T-helper 22 cell (primary cell): ENCODE measurements around the gene C2orf72.
"Not testable (repeated sequence)": the region's sequence is repeated elsewhere in the genome, so short reads cannot be mapped to it uniquely, and the experiment has no call there.

Experiments
- DNase-seq: peaks from one replicate; pipeline ENCODE4 v3.0.0-alpha.2; 2020; ENCODE audit warnings: low read depth

Gene C2orf72

DNA sequence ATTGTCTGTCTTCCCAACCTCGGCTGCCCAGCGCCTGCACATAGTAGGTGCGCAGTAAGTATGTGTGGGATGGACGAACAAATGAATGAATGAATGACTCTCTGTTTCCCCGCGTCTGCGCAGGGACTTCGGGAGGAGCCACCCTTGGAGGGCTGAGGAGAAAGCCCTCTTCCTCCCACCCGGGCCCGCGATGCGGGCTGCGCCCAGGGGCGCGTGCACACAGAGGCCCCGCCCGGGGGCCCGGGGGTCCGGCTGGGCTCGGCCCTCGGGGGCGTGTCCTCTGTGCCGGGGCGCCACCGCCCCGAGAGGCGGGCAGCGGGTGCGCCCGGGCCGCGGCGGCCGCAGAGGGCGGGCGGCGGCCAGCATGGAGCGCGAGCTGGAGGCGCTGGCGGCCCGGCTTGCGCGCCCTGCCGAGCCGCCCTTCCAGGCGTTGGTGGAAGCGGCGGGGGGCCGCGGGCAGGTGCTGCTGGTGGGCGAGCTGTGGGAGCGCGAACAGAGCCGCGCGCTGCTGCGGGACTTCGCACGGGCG is at the start of gene C2orf72:
Gene C2orf72, plus strand, starts transcription at position 322 of the 529 bp plus-strand sequence. Its CDS starts 43 bp downstream, at position 365.
- DNase-seq = no peak

DNA sequence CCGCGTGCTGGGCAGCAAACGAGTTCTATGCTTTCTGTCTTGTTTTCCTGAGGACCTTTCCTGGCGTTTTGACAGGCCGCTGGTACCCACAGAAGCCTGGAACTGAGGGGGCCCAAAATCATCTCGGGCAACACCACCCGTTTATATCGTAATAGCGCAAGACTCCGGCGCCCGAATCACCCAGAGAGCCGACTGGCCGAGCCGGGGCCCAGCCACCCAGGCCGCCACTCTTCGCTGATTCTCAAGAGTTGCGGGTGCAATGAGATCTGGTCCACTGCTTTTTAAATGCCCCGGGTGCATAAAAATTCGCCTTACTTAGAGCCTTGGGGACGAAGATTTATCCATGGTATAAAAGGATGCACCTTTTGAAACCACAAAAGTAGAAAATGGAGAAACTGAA is 47.6 kb upstream of the C2orf72 start:
- no peak for DNase-seq

DNA sequence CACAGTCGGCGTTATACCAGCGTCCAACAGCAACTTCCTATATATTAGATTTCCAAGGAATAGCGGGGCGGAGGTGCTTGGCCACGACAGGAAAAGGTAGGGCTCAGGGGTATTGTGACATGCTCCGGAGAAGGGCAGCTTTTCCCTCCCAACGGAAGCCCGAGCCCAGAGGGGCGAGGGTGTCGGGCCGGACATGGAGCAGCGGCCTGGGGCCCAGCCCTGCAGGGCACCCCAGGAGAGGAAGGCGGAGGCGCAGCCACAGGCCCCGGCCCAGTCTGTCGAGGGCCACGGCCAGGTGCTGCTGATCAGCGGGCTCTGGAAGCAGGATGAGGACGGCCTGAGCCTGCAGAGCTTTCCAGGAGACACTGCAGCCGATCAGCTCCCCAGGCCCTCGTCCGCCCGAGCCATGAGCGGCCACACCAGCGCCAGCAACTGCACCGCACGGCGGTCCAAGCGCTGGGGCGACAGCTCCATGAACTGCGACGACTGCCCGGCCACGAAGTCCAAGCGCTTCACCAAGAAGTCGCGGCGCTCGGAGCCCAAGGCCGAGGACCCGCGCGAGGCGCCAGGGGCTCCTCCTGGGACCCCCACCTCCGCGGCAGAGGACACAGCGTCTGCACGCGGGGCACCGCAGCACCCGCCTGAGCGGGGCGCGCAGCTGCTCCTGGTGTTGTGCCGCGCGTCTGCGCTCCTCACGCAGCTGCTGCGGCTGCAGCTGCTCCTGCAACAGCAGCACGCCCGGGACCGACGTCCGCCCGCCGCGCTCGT is 47.0 kb upstream of the C2orf72 start:
- no peak for DNase-seq

DNA sequence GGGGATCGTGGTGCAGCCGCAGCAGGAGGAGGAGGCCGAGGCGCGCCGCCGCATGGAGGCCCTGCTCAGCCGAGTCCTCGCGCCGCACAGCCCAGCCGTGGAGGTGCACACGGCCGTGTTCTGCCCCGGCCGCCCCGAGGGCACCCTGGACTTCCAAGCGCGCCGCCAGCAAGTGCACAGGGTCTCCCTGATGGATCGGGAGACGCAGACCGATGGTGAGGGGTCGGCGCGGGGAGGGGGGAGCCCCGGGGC is 46.5 kb upstream of the C2orf72 start:
- DNase-seq = no peak

DNA sequence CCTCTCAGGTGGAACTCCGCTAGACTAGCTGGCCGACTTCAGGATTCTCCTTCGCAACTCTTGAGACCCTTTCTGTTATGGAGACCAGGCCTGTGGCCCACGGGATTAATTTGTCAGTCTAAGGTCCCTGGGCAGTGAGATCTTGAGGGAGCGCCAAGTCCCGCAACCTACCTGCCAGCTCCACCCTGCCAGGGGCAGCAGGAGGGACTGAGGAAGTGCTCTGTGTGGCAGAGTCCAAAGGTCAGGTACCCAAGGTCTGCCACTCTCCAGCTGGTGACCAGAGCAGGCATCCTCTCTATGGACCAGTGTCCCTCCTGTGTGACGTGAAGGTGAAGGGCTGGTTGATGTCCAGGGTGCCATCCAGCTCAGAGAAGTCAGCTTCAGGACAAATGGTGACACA is 45.7 kb upstream of the C2orf72 start:
- DNase-seq = no peak

DNA sequence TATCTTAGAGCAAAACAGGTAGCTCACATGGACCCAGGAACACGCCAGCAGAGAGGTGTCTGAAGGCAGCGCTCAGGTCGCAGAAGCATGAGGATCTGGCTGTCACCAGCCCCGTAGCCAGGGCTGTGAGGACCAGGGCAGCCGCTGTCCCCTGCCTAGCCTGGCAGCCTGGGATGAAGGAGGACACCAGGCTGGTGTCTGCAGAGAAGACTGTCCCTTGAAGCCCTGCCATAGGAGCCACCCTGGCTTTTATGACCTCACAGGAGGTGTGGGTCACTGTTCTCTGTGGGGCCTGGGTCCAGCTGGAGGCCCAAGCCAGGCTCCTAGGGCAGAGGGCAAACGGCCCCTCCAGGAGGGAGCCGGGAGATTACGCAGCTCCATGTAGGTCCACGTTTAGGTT is 41.5 kb upstream of the C2orf72 start, which contains the start of gene SPATA3:
Gene SPATA3, plus strand, starts transcription at position 301 of the 400 bp plus-strand sequence. CDS start 113 bp downstream, outside the sequence.
- DNase-seq = no peak

DNA sequence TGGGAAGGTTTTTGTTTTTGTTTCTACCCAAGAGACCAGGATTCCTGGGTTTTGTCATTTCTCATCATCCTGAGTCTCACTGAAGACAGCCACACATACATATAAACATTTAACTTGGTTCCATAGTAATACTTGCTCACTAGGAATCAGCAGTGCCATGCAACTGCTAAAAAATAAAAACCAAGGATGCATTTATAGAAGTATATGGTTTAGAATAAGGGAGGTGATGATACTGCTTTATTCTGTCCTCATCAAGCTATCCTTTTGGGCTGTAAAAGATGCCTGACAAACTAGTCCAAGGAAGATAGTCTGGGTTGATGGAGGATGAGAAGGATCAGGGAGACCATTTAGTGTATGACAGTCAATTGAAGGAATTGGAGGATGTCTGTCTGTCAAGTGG is 40.7 kb upstream of the C2orf72 start:
- DNase-seq = no peak

DNA sequence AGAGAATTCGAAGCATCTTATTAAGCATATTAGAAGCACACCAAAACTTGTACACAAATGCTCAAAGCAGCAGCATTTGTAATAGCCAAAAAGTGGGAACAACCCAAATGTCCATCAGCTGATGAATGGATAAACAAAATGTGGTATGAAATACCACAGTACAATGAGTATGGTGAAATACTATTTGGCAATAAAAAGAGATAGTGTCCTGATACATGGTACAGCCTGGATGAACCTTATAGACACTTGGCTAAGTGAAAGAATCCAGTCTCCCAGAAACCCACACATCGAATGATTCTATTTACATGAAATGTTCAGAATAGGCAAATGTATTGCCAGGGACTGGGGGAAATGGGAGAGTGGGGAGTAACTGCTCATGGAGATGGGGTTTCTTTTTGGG is 38.4 kb upstream of the C2orf72 start:
- DNase-seq = no peak

DNA sequence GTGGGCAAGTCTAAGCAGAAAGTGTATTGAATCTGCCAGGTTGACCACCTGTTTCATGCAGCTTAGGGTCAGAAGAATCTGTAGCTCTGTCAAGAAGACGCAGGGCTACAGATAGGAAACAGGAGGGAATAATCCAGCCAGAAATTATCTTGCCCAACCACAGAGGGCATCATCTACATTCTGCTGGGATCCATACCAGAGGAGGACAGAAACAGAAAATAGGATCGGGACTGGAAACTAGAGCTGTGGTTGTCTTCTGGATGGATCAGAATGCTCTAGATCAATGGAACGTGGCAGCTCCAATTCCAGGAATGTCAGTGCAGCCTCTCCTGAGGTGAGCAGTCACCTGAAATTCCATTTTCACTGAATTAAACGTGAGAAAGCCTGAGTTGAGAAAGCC is 37.8 kb upstream of the C2orf72 start:
- no peak for DNase-seq

DNA sequence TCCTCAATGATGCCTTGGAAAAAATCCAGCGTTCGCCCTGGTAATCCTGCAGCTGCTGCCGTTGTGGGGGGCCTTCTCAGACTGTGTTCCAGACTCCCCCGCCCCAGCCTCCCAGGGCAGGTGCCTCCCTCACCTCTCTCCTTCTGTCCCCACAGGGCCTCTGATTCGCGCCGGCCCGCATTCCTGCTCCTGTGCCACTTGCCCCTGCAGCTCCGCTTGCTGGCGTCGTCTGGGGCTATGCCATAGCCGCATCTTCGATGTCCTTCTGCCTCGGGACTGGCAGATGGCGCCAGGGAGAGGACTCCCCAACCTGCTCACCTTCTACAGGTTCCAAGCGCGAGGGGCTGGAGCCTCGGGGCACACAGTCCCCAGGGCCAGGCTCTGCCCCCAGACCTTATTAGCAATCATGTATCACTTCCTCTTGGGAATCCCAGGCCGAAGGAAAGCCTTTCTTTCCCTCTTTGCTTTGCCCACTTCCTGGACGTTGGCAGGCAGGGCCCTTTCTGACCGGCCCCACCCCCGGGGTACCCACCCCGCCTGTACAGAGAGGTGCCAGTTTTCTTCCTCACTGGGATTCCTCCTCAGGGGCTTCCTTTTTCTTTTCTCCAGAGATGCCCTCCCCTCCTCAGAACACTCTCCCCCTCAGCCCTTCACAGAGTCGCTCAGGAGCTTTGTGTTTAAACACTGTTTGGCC is 37.0 kb upstream of the C2orf72 start:
- DNase-seq = no peak

DNA sequence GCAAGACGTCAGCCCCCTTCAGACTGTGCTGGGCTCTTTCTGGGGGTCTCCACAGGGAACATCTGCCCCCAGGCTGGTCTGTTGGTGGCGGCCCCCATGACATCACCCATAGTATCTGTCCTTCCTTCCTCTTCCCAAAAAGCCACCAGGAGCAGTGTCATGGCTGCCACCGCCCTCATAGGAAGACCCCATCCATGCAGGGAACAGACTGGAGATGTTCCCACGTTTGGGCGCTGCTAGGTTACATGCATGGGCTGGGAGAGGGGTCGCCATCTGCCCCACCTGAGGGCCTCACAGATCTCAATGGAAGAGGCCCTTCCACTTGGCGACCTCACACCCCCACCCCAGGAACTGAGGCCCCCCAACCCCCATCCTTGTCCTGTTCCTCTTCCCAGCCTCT is 36.3 kb upstream of the C2orf72 start:
- DNase-seq = no peak

DNA sequence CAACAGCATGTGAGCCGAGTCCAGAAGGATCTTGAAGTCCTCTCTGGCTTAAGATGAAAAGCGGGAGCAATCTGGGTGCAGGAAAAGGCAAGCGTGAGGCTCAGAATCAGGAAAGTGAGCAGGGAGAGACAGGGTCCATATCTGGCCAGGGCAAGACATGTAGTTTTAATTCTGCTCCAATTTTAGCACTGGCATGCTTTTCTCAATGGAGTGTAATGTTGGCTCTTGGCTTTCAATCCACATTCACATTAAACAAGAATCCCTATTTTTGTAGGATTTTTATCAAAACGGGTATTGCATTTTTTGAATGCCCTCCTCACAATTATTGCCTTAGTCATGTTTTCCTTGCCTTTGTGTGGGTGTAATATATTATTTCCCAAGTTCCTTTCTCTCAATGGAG is 35.4 kb upstream of the C2orf72 start:
- DNase-seq = no peak

DNA sequence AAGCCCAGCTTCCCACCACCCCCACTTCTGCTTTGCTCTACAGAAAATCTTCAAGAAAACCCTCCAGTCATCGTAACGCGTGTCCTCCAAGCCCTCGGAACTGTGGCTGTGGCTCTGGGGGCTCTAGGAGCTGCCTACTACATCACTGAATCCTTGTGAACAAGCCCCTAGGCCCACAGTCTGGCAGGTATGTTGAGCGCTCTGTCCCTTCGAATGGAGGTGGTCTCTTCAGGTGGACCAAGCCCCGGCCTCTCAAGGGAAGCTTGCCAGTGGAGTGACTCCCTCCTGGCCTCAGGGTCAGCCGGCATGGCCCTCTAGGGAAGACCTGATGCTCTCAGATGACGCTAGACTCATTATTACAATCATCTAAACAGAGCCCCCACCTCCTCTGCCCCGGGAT is 34.7 kb upstream of the C2orf72 start:
- DNase-seq = no peak

DNA sequence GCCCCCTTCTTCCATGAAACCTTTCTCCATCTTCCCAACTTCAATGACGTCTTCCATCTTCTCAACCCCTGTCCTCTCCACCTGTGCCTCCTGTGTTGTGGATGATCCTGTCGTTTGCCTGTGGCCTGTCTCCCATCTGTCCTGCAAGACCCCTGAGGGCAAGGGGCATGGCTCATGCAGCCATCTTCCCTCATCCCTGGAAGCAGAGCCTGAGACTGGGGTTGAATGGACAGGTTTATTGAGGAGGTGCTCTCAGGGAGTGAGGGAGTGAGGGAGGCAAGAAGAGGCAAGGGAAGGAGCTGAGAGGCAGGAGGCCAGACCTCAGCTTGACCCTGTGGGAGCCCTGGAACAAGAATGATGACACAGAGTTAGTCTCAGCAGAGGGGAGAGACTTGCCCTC is 34.1 kb upstream of the C2orf72 start:
- no peak for DNase-seq

DNA sequence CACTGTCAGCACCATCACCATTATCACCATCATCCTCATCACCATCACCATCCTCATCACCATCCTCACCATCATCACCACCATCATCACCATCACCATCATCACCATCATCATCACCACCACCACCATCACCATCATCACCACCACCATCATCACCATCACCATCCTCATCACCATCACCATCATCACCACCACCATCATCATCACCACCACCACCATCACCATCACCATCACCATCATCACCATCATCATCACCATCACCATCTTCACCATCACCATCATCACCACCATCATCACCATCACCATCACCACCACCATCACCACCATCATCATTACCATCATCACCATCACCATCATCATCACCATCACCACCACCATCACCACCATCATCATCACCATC is 32.4 kb upstream of the C2orf72 start:
- not testable (repeated sequence) for DNase-seq

DNA sequence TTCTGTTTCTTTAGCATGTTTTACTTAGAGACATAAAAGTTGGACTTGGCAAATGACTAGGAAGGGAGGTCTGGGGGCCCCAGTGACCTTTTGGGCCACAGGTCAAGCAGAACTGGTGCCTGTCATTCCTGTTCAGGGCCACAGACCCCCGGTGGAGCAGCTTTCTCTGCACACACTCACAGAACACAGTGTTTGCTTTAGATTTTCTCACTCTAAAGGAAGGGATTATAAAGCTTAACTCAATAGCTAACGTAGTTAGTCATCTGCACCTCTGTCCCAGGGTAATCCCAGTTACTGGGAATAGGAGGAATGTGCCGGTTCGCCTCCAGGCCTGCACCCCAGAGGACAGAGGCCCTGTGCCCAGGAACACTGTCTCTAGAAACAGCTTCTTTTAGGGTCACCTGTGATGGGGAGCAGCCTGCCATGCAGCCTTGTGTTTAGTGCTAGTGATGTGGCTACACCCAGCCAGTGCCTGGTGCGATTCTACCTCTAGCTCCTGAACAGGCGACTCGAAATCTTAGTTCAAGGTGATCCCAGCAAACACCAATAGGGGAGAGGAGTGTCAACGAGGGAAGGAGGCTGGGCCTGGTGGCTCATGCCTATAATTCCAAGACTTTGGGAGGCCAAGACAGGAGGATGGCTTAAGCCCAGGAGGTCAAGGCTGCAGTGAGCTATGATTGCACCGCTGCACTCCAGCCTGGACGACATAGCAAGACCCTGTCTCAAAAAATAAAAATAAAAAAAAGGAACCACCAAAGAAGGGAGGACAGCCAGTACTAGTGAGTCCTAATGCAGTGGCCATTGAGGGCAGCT is 29.8 kb upstream of the C2orf72 start:
- no peak for DNase-seq

DNA sequence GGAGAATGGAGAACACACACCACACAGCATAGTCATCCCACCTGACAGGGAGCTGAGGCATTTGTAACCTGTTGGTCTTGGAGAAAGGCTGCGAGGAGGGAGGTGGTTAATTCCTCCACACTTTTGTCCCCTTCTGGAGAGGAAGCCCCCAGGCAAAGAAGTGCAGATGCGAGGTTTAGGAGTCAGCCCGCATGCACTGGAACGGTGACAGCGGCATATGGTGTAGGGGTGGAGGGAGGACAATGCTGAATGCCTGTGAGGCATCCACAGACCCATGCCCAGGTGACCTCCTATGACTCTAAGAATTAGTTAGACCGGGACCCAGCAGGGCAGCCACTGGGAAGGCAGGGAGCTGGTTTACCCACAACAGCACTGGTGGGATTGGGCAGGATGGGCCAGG is 29.2 kb upstream of the C2orf72 start:
- DNase-seq = no peak

DNA sequence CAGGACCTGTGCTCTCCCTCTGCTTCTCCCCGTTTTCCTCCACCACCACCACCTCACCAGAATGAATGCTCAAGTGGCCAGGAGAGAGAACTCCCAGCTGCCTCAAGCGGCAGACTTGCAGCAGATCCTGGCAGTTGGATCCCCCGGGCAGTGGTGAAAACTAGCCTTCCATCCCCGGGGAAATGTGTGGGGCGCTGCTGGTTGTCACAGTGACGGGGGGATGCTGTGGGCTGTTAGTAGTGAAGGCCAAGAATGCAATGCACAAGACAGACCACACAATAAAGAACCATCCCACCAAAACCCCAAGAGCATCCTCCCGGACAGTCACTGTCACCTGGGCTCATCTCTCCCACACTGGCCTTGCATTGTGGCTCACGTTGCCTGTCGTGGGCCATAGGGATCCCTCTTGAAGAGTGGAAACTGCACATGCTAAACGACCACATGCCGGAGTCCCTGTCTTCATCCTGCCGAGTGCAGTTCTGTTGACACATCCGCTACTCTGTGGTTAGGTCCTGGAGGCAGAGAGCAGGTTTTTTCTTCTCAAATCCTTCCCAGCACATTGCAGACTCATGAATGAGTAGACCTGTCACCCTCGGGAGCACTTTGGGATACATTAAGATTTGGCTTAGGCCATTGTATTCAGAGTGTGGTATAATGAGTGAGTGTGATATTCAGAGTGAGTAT is 27.9 kb upstream of the C2orf72 start:
- no peak for DNase-seq

DNA sequence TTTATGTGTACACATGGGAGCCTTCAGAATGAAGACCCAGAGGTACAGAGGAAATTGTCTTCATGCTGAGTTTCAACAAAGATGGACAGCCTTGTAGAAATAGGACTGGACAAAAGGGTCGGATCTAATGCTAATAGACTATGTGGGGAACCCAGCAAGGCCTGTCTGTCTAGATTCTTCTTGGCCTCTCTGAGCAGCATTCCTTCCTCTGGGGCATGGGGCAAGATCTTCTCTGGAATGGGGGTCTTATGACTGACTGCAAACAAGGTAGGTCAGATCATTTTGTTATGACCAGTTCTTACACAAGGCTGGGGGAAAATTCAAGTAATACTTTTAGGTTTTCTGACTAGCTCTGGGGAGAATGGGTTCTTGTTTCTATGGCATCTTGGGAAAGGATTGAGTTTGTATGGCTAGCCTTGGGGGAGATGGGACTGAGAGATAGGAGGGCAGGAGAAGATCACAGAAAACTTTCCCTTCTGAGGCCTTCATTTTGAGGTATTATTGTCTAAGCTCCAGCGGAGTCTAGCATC is 27.1 kb upstream of the C2orf72 start:
- DNase-seq = no peak

DNA sequence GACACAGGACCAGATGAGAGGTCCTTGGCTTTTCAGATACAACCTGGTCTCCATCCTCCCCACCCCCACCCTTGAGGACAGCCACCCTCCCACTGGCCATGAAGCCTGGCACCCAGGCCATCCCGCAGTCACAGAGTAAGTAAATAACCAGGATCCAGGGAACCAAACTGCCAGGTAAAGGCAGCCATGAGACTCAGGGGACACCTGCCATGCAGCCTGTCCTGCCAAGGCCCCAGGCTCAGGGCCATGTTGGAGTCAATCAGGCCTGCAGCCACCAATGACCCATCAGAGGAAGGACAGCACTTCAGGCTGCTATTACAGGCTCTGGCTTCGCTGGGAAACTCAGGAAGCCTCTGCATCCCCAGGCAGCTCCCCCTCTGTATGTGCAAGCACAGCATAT is 25.8 kb upstream of the C2orf72 start:
- DNase-seq = no peak

DNA sequence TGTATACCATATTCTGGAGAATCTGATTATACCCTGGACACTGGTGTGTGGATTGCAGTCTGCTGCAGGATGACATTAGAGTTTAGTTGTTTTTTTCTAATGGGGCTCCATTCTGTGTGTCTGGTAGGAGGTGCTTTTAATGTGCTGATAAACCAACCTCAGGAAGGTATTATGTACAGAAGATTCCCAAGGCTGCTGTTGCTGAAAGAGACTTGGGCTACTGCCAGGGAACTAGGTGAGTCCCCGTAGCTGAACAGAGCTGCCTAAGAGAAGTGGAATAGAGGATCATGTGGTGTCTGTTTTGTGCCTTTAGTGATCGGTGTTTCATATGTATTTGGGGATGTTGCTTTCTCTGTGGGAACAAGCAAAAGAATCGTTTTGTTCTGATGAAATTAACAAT is 24.9 kb upstream of the C2orf72 start:
- no peak for DNase-seq

DNA sequence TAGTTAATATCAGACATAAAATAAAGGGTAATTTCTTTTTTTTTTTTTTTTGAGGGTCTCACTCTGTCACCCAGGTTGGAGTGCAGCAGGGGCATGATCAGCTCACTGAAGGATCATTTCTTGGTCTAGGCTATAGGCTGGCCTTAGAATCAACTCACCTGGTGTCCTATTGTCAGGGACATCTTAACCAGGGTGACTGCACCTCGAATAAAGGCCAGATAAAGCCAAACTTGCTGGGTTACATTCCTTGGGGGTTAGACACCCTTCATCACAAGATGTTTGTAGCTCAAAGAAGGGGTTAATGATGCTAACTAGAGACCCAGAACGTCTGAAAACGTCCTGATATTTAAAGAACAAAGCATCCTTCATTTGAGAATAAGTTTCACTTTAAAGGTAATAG is 23.5 kb upstream of the C2orf72 start:
- DNase-seq = no peak
